ENCODE data around the gene EPS8L3. TPM values are rescaled to one million over a fixed set of nuclear protein-coding genes. Genes with fewer than 3 reads are reported as not detected.
A peak's percentile ranks its signal among the peaks of the same experiment; 100 is the strongest.

The EPS8L3 gene
- total and polyA plus RNA-seq, 2 of the 8 experiments (the other 6 are each of a cell fraction or from before 2014, with no cell fraction given), result not detected

DNA sequence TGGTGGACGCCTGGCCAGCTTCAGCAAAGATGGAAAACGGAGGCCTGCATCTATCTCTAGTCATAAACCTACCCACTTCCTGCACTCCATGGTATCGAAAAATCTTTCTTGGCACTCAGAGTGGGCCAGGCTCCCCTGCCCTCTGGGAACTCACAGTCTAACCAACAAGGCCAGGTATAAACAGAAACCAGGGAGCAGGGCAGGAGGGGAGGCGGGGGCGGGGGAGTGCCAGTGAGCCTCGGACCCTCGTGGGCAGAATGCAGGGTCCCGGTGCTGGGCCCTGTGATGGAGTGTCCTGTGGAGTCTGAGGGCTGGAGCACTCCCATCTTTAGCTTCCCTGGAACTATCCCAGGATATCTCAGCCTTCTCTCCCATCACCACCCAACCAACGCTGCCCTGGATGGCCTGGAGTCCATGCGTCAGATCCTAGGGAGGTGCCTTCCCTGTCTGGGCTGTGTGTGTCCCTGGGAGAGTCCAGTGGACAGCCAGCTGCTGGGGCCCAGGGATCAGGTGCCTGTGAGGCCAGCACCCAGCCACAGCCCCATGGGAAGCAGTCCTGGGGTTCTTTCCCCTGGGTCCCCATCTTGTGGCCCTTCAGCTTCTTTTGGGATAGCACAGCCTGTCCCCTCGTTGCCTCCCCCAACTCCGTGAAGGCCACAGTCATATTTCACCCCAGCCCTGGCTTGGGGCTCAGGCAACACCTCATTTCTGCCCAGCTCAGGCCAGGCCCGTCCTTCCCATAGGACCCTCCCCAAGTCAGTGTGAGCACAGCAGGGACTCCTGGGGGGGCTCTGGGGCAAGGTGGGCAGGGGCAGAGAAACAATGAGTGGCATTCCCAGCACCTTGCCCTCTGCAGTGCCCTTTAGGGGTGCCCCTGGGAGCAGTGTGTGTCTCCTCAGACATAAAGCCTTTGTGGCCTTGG is 1.1 kb upstream of the EPS8L3 start:
- FAIRE-seq (no peak), DNase-seq (ENCODE audit: low read depth in 1 of 2, low spot score in 2 of 2) (no peak)
- Histone ChIP-seq H3K4me2 (ENCODE audit: insufficient read depth in 1 of 2, low read depth in 2 of 2, low read length in 2 of 2) (no peak overlapping the region), H2BK15ac (ENCODE audit: low read length) (no peak overlapping the region), H2AK5ac (ENCODE audit: low read depth, low read length) (no peak overlapping the region), H2BK12ac (ENCODE audit: low read depth, low read length) (no peak overlapping the region), H3K27me3 (replicated peaks in 1 of 4; ENCODE audit: control insufficient read depth in 3 of 4, extremely low read depth in 1 of 4, insufficient read depth in 3 of 4, low read length in 3 of 4) (no peaks in the 10 kb centered on the region), H2BK20ac (ENCODE audit: low read length) (no peak overlapping the region), H3K79me1 (ENCODE audit: low read depth, low read length) (no peaks in the 10 kb centered on the region), H2AFZ (ENCODE audit: low read length) (no peak overlapping the region), H3K23ac (ENCODE audit: insufficient read length) (no peak overlapping the region), H4K8ac (ENCODE audit: extremely low read depth, insufficient read depth, low read length) (peak overlapping the region; percentile 57; the same call in 1 of the 2 replicates), H4K20me1 (replicated peaks in 1 of 2; ENCODE audit: control insufficient read depth in 1 of 2, insufficient read depth in 2 of 2, low read length in 2 of 2) (no peaks in the 10 kb centered on the region), H3K56ac (replicated peaks; ENCODE audit: insufficient read length, low read depth, low read length) (no peak overlapping the region), H3K36me3 (ENCODE audit: control insufficient read depth in 2 of 4, insufficient read depth in 4 of 4, low read length in 3 of 4) (no peaks in the 10 kb centered on the region), H3K4ac (replicated peaks; ENCODE audit: insufficient read length, low read depth, low read length) (no peak overlapping the region), H3K14ac (ENCODE audit: insufficient read length) (no peak overlapping the region), H2BK5ac (ENCODE audit: low read depth, low read length) (no peak overlapping the region), H3K4me1 (replicated peaks in 1 of 4; ENCODE audit: control insufficient read depth in 3 of 4, insufficient read depth in 4 of 4, low read length in 3 of 4) (no peaks in the 10 kb centered on the region; a peak in 1 of 7 replicates), H3K4me3 (ENCODE audit: extremely low read depth in 1 of 4, insufficient read depth in 2 of 4, low read depth in 3 of 4, low read length in 4 of 4) (no peak overlapping the region), H4K5ac (ENCODE audit: insufficient read length, low read depth, low read length) (no peak overlapping the region), H3K18ac (ENCODE audit: extremely low read depth, low read length) (no peak overlapping the region), H3K9me3 (ENCODE audit: insufficient read depth in 2 of 2, low read depth in 1 of 2, low read length in 1 of 2) (no peaks in the 10 kb centered on the region), H3K23me2 (ENCODE audit: low read depth, low read length) (0 out of 2 replicates have a peak, but pooled peaks cover 1% of the 10 kb centered on the region), H2BK120ac (replicated peaks; ENCODE audit: low read depth, low read length) (no peak overlapping the region), H3K9ac (replicated peaks in 1 of 4; ENCODE audit: extremely low read depth in 1 of 4, low read depth in 3 of 4, low read length in 3 of 4) (no peak overlapping the region), H3K79me2 (ENCODE audit: control insufficient read depth in 1 of 2, insufficient read depth in 2 of 2, low read length in 2 of 2) (no peaks in the 10 kb centered on the region), H4K91ac (replicated peaks; ENCODE audit: insufficient read length, low read length) (no peak overlapping the region), H3K27ac (ENCODE audit: low read depth, low read length) (no peak overlapping the region)
- ChIA-PET POLR2A (ENCODE audit: partially characterized antibody) (no interaction called here), CTCF (ENCODE audit: partially characterized antibody) (interaction anchor here (0.9 to 5.1 kb wide), 9 partner anchors 10 to 232 kb away, joined by 3 to 43 read pairs (median 3); no protein-coding TSS in a partner anchor)
- TF ChIP-seq TAF7 (optimal IDR thresholded peaks at IDR 0.05; ENCODE audit: borderline replicate concordance, low read depth, low read length) (no peak), TBP (IDR thresholded peaks at IDR 0.05; ENCODE audit: low read depth, low read length) (no peak), BACH1 (IDR thresholded peaks at IDR 0.05; ENCODE audit: low read length) (no peak), KDM4A (IDR thresholded peaks at IDR 0.05; ENCODE audit: low read depth, low read length, severe bottlenecking) (no peak), ASH2L (IDR thresholded peaks at IDR 0.05; ENCODE audit: low read length) (no peak), JUN (IDR thresholded peaks at IDR 0.05; ENCODE audit: low read depth, low read length) (no peak), EZH2 (IDR thresholded peaks at IDR 0.05; ENCODE audit: low read depth, low read length, severe bottlenecking) (no peak), NRF1 (IDR thresholded peaks at IDR 0.05; ENCODE audit: low read depth, low read length) (no peak), CHD1 (IDR thresholded peaks at IDR 0.05; ENCODE audit: low read depth, low read length) (no peak), SIN3A (conservative IDR thresholded peaks at IDR 0.05 in 1 of 2, IDR thresholded peaks at IDR 0.05 in 1 of 2; ENCODE audit: low read depth in 1 of 2, low read length in 2 of 2) (no peak)
- TF ChIP-seq, protein P1, sequence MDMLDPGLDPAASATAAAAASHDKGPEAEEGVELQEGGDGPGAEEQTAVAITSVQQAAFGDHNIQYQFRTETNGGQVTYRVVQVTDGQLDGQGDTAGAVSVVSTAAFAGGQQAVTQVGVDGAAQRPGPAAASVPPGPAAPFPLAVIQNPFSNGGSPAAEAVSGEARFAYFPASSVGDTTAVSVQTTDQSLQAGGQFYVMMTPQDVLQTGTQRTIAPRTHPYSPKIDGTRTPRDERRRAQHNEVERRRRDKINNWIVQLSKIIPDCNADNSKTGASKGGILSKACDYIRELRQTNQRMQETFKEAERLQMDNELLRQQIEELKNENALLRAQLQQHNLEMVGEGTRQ (IDR thresholded peaks at IDR 0.05; ENCODE audit: low read length), result no peak
- 86% methylated on average over 13 of the region's 13 CpGs; no CpG with 5 or more reads in 1 of the 2 experiments for WGBS, 2 experiments (ENCODE audit: extremely low coverage in 1 of 2, insufficient coverage in 1 of 2, insufficient read length in 1 of 2, insufficient replicate concordance in 2 of 2, low coverage in 1 of 2, low lambda C conversion rate in 2 of 2, missing lambda C conversion rate in 1 of 2)

All from H1 (cell line).